HepG2 (cell line): ENCODE data around the gene TRAPPC12. TPM values are rescaled to one million over a fixed set of nuclear protein-coding genes. Genes with fewer than 3 reads are reported as not detected.

Experiments
- ATAC-seq: fragments of 200-7000 bp; cut with Tn5 transposase; 3 replicates; pipeline ENCODE4 v1.9.1; 2020; ENCODE audit warnings: mild to moderate bottlenecking, moderate library complexity
- BruUV-seq: library from RNA; stranded (reverse); fragments of 400-500 nt; replicated peaks from 2 replicates; lab custom pipeline; 2021; lab: Mats Ljungman, UMichigan
- CTCF ChIA-PET: fragments of 300-600 bp; formaldehyde crosslinking; extraction: SDS; loops from one replicate; lab custom pipeline; 2021; ENCODE audit warnings: low total read pairs, inconsistent platforms, low intra/inter-chr PET ratio; lab: Yijun Ruan, JAX
- POLR2A ChIA-PET: fragments of 350-600 bp; sonication (Branson Sonifier 250); formaldehyde crosslinking; loops from one replicate; lab custom pipeline; 2020; ENCODE audit warnings: antibody characterized with exemption, inconsistent platforms; lab: Yijun Ruan, JAX
- DNase-seq: peaks from one replicate; pipeline ENCODE4 v3.0.0-alpha.2; 2015; ENCODE audit warnings: low spot score
- FAIRE-seq: peaks from 3 replicates; lab custom pipeline; 2011; peaks lifted over from hg19 to GRCh38; lab: Jason Lieb, UNC
- H2AFZ ChIP-seq: one replicate; pipeline ENCODE4 v1.6.1; 2011; ENCODE audit warnings: low read length, inconsistent platforms
- H3K27ac ChIP-seq: fragments of 300-600 bp; 3 replicates; pipeline ENCODE4 v1.8.0; 2011; ENCODE audit warnings: mixed run types, mild to moderate bottlenecking, mixed read lengths, low read length, inconsistent platforms; ENCODE audit not compliant: insufficient read depth; ENCODE audit errors: extremely low read length
- H3K27me3 ChIP-seq, 2 experiments: fragments of 200-600 bp in 1 of 2; 2 replicates in 1 of 2; 3 replicates in 1 of 2; pipeline versions ENCODE4 v1.6.0 to v1.8.0; 2011; ENCODE audit warnings: low read length in 2 of 2, mild to moderate bottlenecking in 2 of 2, moderate library complexity in 2 of 2, inconsistent platforms in 1 of 2; ENCODE audit not compliant: insufficient read depth in 2 of 2, control insufficient read depth in 1 of 2
- H3K36me3 ChIP-seq, 2 experiments: fragments of 200-600 bp in 1 of 2; replicated peaks in 1 of 2; 2 replicates in 1 of 2; 3 replicates in 1 of 2; pipeline versions ENCODE4 v1.5.1 to v1.8.0; 2011; ENCODE audit warnings: low read length in 2 of 2, inconsistent platforms in 1 of 2; ENCODE audit not compliant: insufficient read depth in 2 of 2, control insufficient read depth in 1 of 2
- H3K4me1 ChIP-seq: 2 replicates; pipeline ENCODE4 v1.5.1; 2012; ENCODE audit warnings: low read length, inconsistent platforms; ENCODE audit not compliant: insufficient read depth
- H3K4me2 ChIP-seq: 2 replicates; pipeline ENCODE4 v1.6.0; 2011; ENCODE audit warnings: low read depth, low read length, inconsistent platforms
- H3K4me3 ChIP-seq, 3 experiments: fragments of 200-600 bp in 1 of 3; sonication (generic), shearing (Covaris generic) in 1 of 3; replicated peaks in 1 of 3; 2 replicates each; pipeline ENCODE4 v1.5.1; 2011 to 2016; ENCODE audit warnings: low read length in 3 of 3, inconsistent platforms in 2 of 3, low read depth in 2 of 3, mild to moderate bottlenecking in 2 of 3, control low read depth in 1 of 3, mixed read lengths in 1 of 3; ENCODE audit not compliant: insufficient read depth in 1 of 3
- H3K79me2 ChIP-seq: one replicate; pipeline ENCODE4 v1.6.1; 2011; ENCODE audit warnings: low read length, inconsistent platforms; ENCODE audit not compliant: insufficient read depth
- H3K9ac ChIP-seq: 2 replicates; pipeline ENCODE4 v1.6.0; 2011; ENCODE audit warnings: mild to moderate bottlenecking, low read depth, low read length, inconsistent platforms; ENCODE audit not compliant: insufficient read depth
- H3K9me3 ChIP-seq: 2 replicates; pipeline ENCODE4 v1.5.1; 2012; ENCODE audit warnings: mild to moderate bottlenecking, low read length
- H4K20me1 ChIP-seq: 2 replicates; pipeline ENCODE4 v1.6.0; 2011; ENCODE audit warnings: inconsistent platforms, mild to moderate bottlenecking, low read length, moderate library complexity; ENCODE audit not compliant: insufficient read depth
- CREB1 ChIP-seq, 2 experiments: fragments of 450-650 bp in 1 of 2; IDR thresholded peaks; 2 replicates each; pipeline ENCODE4 v1.6.1; 2016 to 2017; ENCODE audit warnings: control low read depth in 1 of 2, mild to moderate bottlenecking in 1 of 2, missing compliant biosample characterization in 1 of 2, missing genetic modification characterization in 1 of 2
- FLYWCH1 ChIP-seq: sonication (generic); formaldehyde crosslinking; IDR thresholded peaks from 2 replicates; pipeline ENCODE4 v1.8.1; 2023; ENCODE audit warnings: mild to moderate bottlenecking, missing genetic modification reagents
- NR2C2 ChIP-seq: sonication (generic); formaldehyde crosslinking; IDR thresholded peaks from 2 replicates; pipeline ENCODE4 v1.4.0; 2020; ENCODE audit warnings: missing genetic modification reagents, mild to moderate bottlenecking, moderate library complexity, borderline replicate concordance
- PRPF4 ChIP-seq: fragments of 200-400 bp; formaldehyde crosslinking; IDR thresholded peaks from 2 replicates; pipeline ENCODE4 v1.6.1; 2016; ENCODE audit warnings: low read length, low read depth; ENCODE audit not compliant: poor library complexity, severe bottlenecking
- RARA ChIP-seq: IDR thresholded peaks from 2 replicates; pipeline ENCODE4 v1.6.1; 2016; ENCODE audit warnings: missing genetic modification reagents, missing compliant biosample characterization
- RBAK ChIP-seq: sonication (generic); formaldehyde crosslinking; IDR thresholded peaks from 2 replicates; pipeline ENCODE4 v1.5.1; 2020; ENCODE audit warnings: mild to moderate bottlenecking, missing genetic modification reagents
- SAP130 ChIP-seq: IDR thresholded peaks from 2 replicates; pipeline ENCODE4 v1.6.1; 2016; ENCODE audit warnings: low read depth
- SIX4 ChIP-seq: sonication (generic); formaldehyde crosslinking; IDR thresholded peaks from 2 replicates; pipeline ENCODE4 v1.4.0; 2020; ENCODE audit warnings: missing genetic modification reagents
- TOE1 ChIP-seq: sonication (generic); formaldehyde crosslinking; IDR thresholded peaks from 2 replicates; pipeline ENCODE4 v1.4.0; 2020; ENCODE audit warnings: mild to moderate bottlenecking, missing genetic modification reagents
- ZNF343 ChIP-seq: sonication (generic); formaldehyde crosslinking; IDR thresholded peaks from 2 replicates; pipeline ENCODE4 v1.4.0; 2020; ENCODE audit warnings: mild to moderate bottlenecking, missing genetic modification reagents
- ZNF616 ChIP-seq: sonication (generic); formaldehyde crosslinking; IDR thresholded peaks from 2 replicates; pipeline ENCODE4 v1.5.0; 2020; ENCODE audit warnings: low read depth, mild to moderate bottlenecking, missing genetic modification reagents
- ZNF782 ChIP-seq: sonication (generic); formaldehyde crosslinking; IDR thresholded peaks from 2 replicates; pipeline ENCODE4 v1.4.0; 2020; ENCODE audit warnings: missing genetic modification reagents, mild to moderate bottlenecking, borderline replicate concordance
- WGBS: methylation state at CpG from one replicate; pipeline ENCODE4 v1.1.6; 2017; ENCODE audit warnings: low lambda C conversion rate; 5-methylcytosine and 5-hydroxymethylcytosine counted together
- in situ Hi-C: cut with HindIII; loops from 2 replicates; pipeline ENCODE4 v1.10.0; 2017; ENCODE audit warnings: low pct_unique_long_range_greater_than_20kb; ENCODE audit not compliant: extremely low pct_ligation_motif_present
- intact Hi-C: fragments of 100-400 bp; cut with micrococcal nuclease; formaldehyde crosslinking; loops from one replicate; pipeline ENCODE4 v1.10.0; 2022; ENCODE audit not compliant: unreplicated experiment
- polyA plus RNA-seq, 8 experiments: library from polyadenylated mRNA; depleted of rRNA in 3 of 8; stranded (reverse) in 7 of 8; unstranded in 1 of 8; fragments of >200 nt; fragmentation: Illumina TruSeq in 4 of 8; extraction: Trizol in 4 of 8; gene quantifications; 2 replicates each; pipeline versions ENCODE4 v1.2.1 to v1.2.3, GENCODE V29; 2011 to 2016; ENCODE audit warnings: low read depth in 4 of 8, missing spikeins in 1 of 8, mixed read lengths in 1 of 8; ENCODE audit not compliant: insufficient read depth in 1 of 8
- total RNA-seq, 5 experiments: library from RNA; depleted of rRNA; stranded (reverse); fragments of >200 nt; fragmentation: Illumina TruSeq; extraction: Trizol; gene quantifications; 2 replicates each; pipeline ENCODE4 v1.2.3, GENCODE V29; 2016; ENCODE audit warnings: low read depth in 1 of 5
- TF ChIP-seq, protein P1 (sequence below): sonication (generic); formaldehyde crosslinking; IDR thresholded peaks from 2 replicates; pipeline ENCODE4 v1.5.1; 2020; ENCODE audit warnings: mild to moderate bottlenecking, missing genetic modification reagents, borderline replicate concordance
- TF ChIP-seq, protein P2 (sequence below): sonication (generic); formaldehyde crosslinking; IDR thresholded peaks from 2 replicates; pipeline ENCODE4 v1.4.0; 2020; ENCODE audit warnings: missing genetic modification reagents, mild to moderate bottlenecking, borderline replicate concordance
- TF ChIP-seq, protein P3 (sequence below): sonication (generic); formaldehyde crosslinking; IDR thresholded peaks from 2 replicates; pipeline ENCODE4 v1.5.1; 2020; ENCODE audit warnings: mild to moderate bottlenecking, missing genetic modification reagents, borderline replicate concordance

TRAPPC12 gene
- total and polyA plus RNA-seq, 2 of the 13 experiments (the other 11 are each of a cell fraction or from before 2014, with no cell fraction given): 46.4 to 97.7 TPM

DNA sequence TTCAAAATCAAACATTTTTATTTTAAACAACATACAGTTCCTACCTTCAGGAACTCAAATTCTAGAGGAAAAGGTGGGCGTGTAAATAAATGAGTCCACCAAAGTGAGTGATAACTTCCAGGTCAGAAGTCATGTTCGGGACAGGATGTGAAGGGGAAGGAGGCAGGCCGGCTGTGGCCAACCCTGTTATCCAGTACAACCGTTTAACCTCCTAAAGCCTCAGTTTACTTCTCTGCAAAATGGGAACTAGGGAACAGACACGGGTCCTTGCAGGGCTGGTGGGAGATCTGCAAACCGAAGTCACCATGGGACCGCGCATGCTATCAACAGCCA lies 2.2 kb upstream of the TRAPPC12 start:
- peak overlapping the region; percentile 83 for H3K27ac ChIP-seq
- BruUV-seq: TSS peak; percentile 74
- H3K9me3 ChIP-seq: no peaks in the 10 kb centered on the region
- intact Hi-C loops: loop anchor here (2.0 to 5.0 kb wide), 6 partner anchors 52 to 280 kb away; partner anchors contain the start of gene ALLC
- H3K27me3 ChIP-seq: no peaks in the 10 kb centered on the region; a peak in 1 of 5 replicates
- peak overlapping the region; percentile 99 for H3K4me2 ChIP-seq
- H3K36me3 ChIP-seq: peaks cover 2 to 10% of the 10 kb centered on the region in 2 experiments; a peak in 2 of 5 replicates
- DNase-seq: peak; percentile 75
- H2AFZ ChIP-seq: peak overlapping the region; percentile 35
- no peak for FAIRE-seq
- in situ Hi-C loops: no loop called here
- 1% methylated on average over 8 of the region's 8 CpGs for WGBS
- ChIA-PET CTCF (no interaction called here), POLR2A (interaction anchor here (1.0 to 4.8 kb wide), 14 partner anchors 9 to 282 kb away, joined by 3 to 52 read pairs (median 6); partner anchors contain the start of gene RNASEH1)
- ATAC-seq: peak; percentile 27
- H4K20me1 ChIP-seq: peaks cover 4% of the 10 kb centered on the region; the same call in 1 of the 2 replicates
- peak overlapping the region; percentile 85 to 96 (median 91) for H3K4me3 ChIP-seq
- H3K4me1 ChIP-seq: peaks cover 50% of the 10 kb centered on the region
- peaks cover 51% of the 10 kb centered on the region for H3K79me2 ChIP-seq
- H3K9ac ChIP-seq: peak overlapping the region; percentile 99
- TF ChIP-seq NR2C2 (CRISPR knock-in tag) (peak; percentile 98), PRPF4 (no peak), RARA (CRISPR knock-in tag) (0 out of 2 replicates have a peak, but pooled peaks have one; percentile 5), SIX4 (CRISPR knock-in tag) (no peak), ZNF343 (no peak), CREB1 (IDR thresholded peaks at IDR 0.05) (no peak), CREB1 (CRISPR knock-in tag; IDR thresholded peaks at IDR 0.05) (no peak), SAP130 (no peak), RBAK (CRISPR knock-in tag) (no peak), FLYWCH1 (CRISPR knock-in tag) (no peak), ZNF782 (CRISPR knock-in tag) (no peak), ZNF616 (CRISPR knock-in tag) (no peak), TOE1 (CRISPR knock-in tag) (no peak)
- TF ChIP-seq, protein P1, sequence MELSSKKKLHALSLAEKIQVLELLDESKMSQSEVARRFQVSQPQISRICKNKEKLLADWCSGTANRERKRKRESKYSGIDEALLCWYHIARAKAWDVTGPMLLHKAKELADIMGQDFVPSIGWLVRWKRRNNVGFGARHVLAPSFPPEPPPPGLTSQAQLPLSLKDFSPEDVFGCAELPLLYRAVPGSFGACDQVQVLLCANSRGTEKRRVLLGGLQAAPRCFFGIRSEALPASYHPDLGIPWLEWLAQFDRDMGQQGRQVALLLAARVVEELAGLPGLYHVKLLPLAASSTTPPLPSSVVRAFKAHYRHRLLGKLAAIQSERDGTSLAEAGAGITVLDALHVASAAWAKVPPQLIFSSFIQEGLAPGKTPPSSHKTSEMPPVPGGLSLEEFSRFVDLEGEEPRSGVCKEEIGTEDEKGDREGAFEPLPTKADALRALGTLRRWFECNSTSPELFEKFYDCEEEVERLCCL: no peak
- TF ChIP-seq, protein P2, sequence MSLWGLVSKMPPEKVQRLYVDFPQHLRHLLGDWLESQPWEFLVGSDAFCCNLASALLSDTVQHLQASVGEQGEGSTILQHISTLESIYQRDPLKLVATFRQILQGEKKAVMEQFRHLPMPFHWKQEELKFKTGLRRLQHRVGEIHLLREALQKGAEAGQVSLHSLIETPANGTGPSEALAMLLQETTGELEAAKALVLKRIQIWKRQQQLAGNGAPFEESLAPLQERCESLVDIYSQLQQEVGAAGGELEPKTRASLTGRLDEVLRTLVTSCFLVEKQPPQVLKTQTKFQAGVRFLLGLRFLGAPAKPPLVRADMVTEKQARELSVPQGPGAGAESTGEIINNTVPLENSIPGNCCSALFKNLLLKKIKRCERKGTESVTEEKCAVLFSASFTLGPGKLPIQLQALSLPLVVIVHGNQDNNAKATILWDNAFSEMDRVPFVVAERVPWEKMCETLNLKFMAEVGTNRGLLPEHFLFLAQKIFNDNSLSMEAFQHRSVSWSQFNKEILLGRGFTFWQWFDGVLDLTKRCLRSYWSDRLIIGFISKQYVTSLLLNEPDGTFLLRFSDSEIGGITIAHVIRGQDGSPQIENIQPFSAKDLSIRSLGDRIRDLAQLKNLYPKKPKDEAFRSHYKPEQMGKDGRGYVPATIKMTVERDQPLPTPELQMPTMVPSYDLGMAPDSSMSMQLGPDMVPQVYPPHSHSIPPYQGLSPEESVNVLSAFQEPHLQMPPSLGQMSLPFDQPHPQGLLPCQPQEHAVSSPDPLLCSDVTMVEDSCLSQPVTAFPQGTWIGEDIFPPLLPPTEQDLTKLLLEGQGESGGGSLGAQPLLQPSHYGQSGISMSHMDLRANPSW (CRISPR knock-in tag): no peak
- TF ChIP-seq, protein P3, sequence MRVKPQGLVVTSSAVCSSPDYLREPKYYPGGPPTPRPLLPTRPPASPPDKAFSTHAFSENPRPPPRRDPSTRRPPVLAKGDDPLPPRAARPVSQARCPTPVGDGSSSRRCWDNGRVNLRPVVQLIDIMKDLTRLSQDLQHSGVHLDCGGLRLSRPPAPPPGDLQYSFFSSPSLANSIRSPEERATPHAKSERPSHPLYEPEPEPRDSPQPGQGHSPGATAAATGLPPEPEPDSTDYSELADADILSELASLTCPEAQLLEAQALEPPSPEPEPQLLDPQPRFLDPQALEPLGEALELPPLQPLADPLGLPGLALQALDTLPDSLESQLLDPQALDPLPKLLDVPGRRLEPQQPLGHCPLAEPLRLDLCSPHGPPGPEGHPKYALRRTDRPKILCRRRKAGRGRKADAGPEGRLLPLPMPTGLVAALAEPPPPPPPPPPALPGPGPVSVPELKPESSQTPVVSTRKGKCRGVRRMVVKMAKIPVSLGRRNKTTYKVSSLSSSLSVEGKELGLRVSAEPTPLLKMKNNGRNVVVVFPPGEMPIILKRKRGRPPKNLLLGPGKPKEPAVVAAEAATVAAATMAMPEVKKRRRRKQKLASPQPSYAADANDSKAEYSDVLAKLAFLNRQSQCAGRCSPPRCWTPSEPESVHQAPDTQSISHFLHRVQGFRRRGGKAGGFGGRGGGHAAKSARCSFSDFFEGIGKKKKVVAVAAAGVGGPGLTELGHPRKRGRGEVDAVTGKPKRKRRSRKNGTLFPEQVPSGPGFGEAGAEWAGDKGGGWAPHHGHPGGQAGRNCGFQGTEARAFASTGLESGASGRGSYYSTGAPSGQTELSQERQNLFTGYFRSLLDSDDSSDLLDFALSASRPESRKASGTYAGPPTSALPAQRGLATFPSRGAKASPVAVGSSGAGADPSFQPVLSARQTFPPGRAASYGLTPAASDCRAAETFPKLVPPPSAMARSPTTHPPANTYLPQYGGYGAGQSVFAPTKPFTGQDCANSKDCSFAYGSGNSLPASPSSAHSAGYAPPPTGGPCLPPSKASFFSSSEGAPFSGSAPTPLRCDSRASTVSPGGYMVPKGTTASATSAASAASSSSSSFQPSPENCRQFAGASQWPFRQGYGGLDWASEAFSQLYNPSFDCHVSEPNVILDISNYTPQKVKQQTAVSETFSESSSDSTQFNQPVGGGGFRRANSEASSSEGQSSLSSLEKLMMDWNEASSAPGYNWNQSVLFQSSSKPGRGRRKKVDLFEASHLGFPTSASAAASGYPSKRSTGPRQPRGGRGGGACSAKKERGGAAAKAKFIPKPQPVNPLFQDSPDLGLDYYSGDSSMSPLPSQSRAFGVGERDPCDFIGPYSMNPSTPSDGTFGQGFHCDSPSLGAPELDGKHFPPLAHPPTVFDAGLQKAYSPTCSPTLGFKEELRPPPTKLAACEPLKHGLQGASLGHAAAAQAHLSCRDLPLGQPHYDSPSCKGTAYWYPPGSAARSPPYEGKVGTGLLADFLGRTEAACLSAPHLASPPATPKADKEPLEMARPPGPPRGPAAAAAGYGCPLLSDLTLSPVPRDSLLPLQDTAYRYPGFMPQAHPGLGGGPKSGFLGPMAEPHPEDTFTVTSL (CRISPR knock-in tag): no peak
